DMS 273 treated with DMSO at 0.1 percent for 48 hours (cell line): ENCODE data around the gene EPHA6.
"Not testable (repeated sequence)": the region's sequence is repeated elsewhere in the genome, so short reads cannot be mapped to it uniquely, and the experiment has no call there.

ENCODE experiments used
- DNase-seq: peaks from one replicate; lab custom pipeline; 2025; lab: John Stamatoyannopoulos, UW

EPHA6 gene

DNA sequence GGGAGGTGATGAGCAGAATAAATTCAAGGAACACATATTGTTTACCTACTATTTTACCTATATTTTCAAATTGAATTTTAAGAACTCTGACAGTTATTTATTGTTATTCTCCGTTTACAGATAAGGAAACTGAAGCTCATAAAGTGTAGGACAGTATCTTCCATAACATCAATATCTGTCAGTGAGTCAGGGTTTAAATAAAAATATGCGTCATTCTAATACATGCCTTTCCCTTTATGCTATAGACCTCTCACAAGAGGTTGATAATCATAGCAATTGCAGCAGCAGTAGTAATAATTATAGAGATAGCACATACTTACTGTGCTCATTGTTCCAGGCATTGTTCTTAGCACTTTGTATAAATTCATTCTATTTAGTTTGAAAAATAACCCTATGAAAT lies 101.1 kb downstream of the EPHA6 start:
- DNase-seq: no peak

DNA sequence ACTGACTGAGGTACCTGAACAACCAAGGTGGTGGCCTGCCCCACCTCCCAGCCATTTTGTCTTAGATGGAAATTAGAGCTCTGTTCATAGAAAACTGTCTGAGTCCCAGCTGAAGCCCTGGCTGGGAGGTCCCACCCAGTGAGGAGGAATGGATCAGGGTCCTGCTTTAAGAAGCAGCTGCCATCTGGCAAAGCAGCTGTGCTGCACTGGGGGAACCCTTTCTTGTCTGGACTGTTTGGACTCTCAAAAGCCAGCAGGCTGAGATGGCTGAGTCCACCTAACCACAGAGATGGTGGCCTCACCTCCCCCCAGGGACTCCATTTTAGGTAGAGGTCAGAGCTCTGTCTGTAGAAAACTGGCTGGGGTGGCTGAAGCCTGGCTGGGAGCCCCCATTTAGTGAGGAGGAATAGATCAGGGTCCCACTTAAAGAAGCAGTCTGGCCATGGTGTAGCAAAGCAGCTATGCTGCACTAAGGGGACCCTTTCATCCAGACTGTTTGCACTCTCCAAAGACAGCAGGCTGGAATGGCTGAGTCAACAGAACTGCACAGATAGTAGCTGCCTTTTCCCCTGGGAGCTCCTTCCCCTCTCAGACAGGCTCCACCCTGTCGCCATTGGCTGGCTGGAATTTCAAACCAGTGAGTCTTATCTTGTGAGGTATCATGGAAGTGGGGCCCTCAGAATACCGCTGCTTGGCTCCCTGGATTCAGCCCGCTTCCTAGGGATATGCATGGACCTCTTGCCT lies 116.9 kb downstream of the EPHA6 start:
- DNase-seq: peak; percentile 77

DNA sequence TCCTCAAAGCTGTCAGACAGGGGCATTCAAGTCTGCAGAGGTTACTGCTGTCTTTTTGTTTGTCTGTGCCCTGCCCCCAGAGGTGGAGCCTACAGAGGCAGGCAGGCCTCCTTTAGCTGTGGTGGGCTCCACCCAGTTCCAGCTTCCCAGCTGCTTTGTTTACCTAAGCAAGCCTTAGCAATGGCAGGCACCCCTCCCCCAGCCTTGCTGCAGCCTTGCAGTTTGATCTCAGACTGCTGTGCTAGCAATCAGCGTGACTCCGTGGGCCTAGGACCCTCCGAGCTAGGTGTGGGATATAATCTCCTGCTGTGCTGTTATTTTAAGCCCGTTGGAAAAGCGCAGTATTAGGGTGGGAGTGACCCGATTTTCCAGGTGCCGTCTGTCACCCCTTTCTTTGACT lies 127.7 kb downstream of the EPHA6 start:
- not testable (repeated sequence) for DNase-seq

DNA sequence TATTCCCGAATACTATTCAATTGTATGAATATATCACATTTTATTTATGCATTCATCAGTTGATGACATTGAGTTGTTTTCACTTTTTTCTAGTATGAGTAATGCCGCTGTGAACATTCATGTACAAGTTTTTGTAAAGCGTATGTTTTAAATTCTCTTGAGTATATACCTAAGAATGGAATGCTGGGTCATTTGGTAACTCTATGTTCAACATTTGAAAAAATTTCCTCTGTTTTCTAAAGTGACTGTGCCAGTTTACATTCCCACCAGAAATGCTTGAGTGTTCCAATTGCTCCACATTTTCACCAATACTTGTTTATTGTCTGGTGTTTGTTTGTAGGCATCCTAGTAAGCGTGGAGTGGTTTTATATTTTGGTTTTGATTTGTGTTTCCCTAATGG lies 144.5 kb downstream of the EPHA6 start:
- DNase-seq: no peak

DNA sequence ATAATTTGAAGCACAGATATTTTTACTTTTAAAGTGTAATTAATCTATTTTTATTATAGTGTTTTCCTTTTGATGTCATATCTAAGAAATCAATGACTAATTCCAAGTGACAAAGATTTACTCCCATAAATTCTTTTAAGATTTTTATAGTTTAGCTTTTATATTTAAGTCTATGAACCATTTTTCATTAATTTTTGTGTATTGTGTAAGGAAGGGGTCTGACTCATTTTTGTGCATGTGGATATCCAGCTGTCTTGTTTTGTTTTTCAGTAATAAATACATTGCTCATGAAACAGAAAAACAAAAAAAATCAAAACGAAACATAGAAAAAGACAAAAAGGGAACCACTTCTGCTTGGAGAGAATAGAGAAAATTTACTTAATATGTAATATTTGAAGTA lies 145.1 kb downstream of the EPHA6 start:
- DNase-seq: no peak

DNA sequence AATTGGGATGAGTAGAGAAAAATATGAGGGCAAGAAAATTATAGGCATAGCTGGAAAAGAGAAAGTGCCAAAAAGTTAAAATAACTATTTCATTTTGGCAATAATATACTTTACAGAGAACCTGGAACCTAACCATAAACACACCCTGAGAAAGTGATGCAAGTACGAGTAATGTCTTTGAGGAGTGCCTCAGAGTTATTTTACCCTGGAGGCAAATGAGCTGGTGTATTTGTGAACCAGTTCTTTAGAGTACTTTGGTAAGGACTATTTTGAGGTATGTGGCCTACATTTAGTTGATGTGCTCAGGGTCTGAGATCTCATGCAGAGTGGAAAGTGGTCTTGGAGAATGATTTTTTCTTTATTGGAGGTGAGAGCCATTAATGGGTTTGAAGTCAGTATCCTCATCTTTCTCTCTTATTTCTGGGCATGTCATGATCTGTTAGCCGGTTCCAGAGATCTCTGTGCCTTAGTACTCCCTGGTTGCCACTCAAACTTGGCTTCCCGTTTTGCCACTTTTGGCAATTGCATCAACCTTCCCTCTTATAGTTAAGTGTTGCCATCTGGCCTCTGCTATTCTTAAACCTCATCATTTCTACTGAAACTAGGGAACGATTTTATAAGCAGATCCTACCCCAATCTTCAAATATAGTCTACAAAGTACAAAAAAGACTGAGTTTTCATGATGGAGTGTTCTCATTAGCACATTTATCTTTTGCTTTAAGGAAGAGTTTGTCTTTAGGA lies 145.7 kb downstream of the EPHA6 start:
- no peak for DNase-seq

DNA sequence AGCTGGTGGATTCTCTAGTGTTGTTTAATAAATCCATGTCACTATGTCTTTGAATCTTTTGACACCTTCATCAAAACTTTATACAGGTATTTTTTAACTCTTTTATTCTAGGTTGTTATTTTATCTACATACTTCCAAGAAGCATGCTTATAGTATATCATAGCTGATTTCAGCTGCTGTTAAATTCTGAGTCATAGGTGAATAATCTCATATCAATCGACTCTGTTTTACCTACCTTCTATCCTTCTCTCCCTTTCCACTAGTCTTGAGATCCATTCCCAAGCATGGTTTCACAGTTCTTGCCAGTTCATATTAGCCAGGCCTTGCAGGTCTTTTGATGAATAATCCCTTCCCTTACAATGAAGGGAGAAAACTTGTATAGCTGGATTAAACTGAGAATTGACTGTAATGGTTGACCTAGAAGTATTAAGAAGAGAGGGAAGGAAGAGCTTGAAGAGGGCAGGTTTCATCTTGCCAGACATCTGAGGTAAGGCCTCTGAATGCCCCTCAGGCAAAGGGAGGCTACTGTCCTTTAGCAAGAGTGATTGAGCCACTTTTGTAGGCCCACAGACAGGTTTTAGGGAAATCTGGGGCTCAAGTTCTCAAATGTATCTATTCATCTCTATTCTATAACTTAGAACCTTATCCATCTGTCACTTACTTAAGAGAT lies 146.4 kb downstream of the EPHA6 start:
- no peak for DNase-seq

DNA sequence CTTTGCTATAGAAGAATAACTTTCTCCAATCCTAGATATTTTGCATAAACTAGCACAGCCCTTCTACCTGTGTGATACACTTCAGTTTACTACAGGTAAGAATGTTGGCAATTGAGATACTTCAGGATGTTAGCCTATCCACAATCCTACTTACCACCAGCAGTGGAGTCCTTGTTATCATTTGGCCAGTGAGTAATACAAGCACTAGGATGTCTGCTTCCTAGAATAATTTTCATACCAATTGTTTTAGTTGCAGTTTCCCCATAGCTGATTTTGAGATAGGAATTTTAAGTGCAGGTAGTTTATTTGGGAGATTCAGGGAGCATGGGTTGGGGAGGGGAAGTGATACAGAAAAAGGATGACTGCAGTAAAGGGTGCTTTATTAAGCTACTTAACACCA lies 147.2 kb downstream of the EPHA6 start:
- no peak for DNase-seq

DNA sequence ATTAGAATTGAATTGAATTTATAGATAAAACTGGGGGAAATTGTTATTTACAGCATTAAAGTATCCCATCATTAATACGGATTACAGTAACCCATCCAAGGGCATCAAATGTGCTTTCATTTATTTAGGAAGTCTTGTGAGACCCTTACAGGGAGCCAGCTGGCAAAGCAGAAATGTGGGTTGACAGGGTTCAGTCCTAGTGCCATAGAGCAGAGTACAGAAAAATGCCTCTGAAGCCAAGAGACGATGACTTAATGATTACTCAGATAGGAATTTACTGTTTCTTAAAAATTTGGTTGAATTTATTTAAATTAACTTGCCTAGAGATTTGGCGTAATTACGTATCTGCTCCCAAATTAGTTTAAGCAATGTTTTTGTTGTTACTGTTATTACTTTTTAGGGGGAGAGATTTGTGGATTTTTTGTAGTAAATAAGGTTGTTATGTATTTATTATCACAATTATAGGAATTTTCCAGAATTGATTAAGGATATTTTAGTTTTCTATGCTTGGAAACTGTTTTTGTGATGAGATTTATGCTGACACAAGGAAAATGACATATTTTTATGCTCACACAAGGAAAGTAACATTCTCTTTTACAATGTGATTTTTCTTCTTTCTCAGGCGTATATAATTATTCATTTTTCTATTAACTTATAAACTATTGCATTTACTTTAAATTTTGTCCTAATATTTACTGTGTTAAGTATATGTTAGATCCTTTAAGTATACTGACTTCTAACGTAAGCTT lies 152.0 kb downstream of the EPHA6 start:
- DNase-seq: no peak

DNA sequence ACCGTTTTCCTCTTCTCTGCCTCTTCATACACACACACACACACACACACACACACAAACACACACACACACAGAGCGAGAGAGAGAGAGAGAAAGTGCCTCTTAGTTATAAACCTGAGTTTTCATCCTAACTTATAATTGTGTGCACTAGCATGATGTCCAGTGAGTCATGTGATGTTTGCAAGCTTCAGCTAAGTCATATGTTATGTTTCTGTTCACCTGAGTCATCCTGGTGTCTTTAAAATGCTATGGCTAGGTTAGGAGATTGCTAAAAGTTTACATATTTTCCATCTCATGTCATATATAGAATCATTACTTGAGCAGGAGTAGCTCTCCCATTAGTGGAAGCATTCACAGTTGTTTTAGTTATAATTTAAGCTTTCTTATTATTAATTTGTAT lies 155.8 kb downstream of the EPHA6 start:
- no peak for DNase-seq

DNA sequence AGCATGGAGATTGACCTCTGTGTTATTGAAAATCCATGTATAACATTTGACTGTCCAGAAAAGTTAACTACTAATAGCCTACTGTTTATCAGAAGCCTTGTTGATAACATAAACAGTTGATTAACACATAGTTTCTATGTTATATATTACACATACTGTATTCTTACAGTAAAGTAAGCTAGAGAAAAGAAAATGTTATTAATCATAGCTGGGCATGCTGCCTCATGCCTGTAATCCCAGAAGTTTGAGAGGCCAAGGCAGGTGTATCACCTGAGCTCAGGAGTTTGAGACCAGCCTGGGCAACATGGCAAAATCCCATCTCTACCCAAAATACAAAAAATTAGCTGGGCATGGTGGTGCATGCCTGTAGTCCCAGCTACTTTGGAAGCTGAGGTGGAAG lies 163.3 kb downstream of the EPHA6 start:
- no peak for DNase-seq

DNA sequence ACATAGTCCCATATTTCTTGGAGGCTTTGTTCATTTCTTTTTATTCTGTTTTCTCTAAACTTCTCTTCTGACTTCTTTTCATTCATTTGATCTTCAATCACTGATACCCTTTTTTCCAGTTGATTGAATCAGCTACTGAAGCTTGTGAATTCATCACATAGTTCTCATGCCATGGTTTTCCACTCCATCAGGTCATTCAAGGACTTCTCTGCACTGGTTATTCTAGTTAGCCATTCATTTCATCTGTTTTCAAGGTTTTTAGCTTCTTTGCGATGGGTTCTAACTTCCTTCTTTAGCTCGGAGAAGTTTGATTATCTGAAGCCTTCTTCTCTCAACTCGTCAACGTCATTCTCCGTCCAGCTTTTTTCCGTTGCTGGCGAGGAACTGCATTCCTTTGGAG lies 169.3 kb downstream of the EPHA6 start:
- DNase-seq: not testable (repeated sequence)

DNA sequence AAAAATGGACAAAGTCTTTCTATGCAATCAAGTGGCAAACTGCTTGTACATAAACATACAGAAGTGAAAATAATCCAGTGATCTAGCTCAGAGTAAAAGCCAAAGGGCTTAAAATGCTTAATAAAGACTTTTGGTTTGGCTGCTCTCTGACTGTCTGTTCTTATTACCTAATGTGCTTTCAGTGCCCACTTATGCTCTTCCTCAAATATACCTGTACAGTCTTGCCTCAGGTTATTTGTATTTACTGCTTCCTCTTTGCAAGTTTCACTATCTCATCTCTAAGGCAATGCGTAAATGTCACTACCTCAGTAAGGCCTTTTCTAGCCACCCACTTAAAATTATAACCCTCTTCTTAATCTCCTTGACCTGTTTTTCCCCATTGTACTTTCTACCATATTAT lies 171.8 kb downstream of the EPHA6 start:
- DNase-seq: no peak

DNA sequence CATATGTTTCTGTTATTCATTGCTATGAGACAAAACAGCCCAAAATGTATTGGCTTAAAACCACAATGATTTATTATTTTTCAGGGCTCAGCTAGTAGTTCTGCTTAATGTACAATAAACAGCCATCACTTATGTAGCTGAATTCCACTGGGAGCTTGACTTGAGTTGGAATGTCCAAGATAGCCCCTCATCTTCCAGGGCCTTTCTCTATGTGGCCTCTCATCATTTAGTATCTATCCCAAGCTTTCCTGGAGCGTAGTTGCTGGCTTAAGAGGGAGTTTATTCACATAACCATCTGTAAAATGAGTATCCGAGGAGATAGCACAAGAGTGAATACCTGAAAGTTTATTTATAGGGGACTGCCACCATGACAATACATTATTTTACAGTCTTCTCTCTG lies 176.8 kb downstream of the EPHA6 start:
- DNase-seq: no peak

DNA sequence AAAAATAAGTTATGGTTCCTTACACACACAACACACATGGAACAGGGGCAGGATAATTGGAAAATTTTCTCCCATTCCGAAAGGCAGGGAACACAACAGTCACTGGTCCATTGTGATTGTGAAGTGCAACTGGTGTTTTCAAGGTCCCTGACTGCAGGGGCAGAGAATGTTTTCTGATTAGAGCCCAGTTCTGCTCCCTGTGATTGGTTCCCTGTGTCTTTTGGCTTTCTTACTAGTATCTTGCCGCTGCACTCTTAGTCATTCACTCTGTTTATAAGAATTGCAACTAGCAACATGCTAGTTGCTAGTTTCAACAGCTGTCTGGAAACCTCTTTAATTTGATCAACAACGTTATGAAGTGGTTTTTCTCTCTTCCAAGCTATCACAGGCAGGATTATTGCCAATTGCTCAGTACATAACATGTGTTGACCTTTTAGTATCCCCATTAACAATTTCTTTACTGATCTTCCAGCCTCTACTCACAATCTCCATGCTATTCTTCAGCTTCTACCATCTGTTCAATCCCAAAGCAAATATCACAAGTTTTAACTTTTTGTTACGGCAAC lies 177.5 kb downstream of the EPHA6 start:
- peak; percentile 20 for DNase-seq

DNA sequence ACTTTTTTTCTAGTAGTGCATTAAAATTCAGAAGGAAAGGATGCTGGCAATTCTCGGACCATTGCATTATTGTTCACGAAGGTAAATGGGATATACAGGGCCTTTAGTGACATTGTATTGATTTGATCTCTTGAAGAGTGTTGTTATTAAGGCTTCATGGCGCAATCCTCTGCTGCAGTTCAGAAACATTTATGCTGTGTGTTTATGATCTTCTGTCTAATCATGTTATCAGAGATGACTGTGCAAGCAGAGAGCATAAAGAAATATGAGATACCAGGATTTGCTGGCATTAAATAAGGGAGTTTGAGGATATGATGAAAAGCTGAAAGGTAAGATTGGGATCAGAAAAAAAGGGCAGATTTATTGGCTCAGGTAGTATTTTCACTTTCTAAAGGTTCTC lies 180.6 kb downstream of the EPHA6 start:
- DNase-seq: no peak

DNA sequence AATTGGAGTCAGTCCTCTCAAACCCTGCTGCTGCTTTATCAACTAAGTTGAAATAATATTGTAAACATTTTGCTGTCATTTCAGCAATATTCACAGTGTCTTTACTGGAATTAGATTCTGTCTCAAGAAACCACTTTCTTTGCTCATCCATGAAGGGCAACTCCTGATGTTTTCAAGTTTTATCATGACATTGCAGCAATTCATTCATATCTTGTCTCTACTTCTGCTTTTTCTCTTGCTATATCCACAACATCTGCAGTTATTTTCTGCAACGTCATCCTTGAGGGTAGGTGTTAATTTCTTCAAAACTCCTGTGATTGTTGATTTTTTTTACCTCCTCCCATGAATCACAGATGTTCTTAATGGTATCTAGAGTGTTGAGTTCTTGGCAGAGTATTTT lies 181.6 kb downstream of the EPHA6 start:
- no peak for DNase-seq

DNA sequence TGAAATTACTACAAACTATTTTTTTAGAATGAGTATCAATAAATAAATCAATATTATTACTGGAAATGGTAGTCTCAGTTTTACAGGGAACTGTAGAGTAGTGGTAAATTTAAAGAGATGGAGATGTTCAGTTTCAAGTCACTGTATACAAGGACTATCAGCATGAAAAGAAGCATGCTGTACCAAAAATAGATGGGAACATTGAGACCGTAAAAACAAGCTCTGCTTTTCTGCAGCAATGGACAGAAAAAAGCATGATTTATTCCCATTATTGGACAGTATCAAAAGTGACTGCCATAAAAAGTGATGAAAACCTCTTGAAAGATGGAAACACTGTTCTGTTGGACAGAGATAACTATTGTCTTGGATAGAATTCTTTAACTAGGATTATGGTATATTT lies 187.2 kb downstream of the EPHA6 start:
- no peak for DNase-seq

DNA sequence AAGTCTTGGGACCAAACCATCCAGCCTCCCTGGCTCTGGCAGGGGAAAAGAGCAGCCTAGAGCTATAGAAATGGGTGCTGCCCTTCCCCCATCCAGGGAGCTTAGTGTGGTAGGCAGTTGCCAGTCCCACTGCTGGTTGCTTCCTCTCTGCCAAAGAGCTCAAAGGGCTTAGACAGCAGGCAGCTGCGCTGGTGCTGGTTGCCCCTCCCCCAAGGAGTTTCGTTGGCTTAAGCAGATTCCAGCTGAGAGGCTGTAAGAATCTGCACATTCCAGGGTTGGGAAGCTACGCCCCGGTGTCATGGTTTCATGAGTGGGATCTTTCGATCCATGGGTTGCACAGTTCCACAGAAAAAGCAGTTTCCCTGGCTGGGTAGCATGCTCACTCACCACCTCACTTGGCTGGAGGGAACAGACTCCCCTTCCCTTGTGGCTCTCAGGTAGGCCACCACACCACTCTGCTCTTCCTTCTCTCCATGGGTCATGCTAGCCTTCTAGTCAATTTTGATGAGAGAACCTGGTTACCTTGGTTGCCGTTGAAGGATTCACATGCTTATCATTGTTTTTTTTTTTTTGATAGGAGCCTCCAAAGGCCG lies 195.1 kb downstream of the EPHA6 start:
- no peak for DNase-seq

DNA sequence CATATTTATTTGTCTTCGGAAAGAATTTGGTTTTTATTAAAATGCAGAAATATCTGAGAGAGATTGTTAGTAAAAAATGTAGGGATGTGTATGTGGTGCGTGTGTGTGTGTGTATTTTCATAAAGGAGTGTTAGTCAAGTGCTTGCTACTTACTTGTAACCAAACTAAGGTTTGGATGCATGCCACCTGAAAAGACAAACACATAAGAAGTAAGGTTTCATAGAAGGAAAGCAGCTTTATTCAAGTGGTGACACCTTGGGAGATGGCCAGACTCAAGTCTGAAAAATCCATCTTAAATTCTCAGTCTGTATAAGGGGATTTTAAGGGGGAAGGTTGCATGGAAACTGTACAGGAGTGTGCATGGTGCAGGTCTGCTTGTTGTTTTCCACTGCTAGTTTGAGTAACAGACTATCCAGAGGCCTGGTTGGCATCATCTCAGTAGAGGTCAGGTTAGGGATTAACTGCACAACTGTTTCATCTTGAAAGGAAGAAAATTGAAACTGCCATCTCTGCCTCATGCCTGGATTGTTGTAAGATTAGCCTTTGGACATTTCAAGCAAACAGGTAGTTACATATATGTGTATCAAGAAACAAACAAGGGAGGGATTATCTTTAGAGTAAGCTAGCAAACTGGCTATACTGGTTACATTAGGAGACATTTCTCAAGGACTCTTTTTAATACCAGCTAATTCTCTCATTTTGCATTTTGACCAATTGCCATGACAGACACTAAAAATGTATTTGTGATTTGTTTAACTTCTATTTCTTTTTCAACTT lies 196.7 kb downstream of the EPHA6 start:
- no peak for DNase-seq

DNA sequence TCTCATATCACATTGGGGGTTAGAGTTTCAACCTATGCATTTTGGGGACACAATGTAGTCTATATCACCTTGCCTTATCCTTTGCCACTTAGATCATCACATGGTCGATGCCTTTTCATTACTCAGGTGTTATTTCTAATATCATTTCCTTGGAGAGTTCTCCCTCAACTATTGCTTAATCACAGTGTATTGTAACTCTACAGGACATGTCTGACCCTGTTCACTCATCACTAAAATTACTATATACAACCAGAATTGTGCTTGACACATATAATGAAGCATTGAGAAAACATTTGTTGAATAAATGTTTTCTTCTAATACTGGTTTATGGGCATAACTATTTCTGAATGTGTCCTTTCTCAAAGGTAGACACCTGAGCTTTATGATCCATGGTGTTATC lies 207.4 kb downstream of the EPHA6 start:
- DNase-seq: no peak
